Measurements from ENCODE around the gene GPALPP1.
A peak's percentile ranks its signal among the peaks of the same experiment; 100 is the strongest.
"Not testable (repeated sequence)": the region's sequence is repeated elsewhere in the genome, so short reads cannot be mapped to it uniquely, and the experiment has no call there.

GPALPP1 gene, protein sequence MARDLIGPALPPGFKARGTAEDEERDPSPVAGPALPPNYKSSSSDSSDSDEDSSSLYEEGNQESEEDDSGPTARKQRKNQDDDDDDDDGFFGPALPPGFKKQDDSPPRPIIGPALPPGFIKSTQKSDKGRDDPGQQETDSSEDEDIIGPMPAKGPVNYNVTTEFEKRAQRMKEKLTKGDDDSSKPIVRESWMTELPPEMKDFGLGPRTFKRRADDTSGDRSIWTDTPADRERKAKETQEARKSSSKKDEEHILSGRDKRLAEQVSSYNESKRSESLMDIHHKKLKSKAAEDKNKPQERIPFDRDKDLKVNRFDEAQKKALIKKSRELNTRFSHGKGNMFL

DNA sequence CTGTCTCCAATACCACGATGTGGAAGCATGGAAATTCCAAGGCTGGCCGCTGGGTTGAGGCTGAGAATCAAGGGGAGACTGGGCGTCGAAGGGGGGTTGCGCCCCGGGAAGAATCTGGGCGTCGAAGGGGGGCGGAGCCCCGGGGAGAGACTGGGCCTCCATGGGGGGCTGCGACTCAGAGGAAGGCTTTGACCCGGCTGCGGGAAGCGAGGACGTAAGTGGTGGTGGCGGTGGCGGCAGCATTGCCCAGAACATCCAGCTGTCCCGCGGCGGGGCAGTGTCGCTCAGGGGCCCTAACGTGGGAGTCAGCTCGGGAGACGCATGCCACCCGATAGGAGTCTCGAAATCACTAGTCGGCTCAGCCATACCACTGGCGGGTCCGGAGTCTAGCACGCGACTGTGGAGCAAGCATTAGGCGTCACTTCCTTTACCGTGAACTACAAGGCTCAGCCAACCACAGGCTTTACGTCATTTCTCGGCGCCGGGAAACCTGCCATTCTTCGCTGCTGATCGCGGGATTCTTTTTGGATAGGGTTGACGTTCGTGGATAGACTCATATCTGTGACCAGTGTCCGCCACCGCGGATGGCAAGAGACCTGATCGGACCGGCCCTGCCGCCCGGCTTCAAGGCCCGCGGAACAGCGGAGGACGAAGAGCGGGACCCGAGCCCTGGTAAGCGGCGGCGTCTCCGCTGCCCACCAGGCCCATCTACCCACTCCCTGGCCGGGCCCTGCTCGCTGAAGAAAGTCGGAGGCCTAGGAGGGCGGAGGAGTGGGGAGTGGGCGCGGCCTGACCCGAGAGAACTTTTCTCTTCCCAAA, at the start of gene GPALPP1, which contains the start of gene NUFIP1:
Gene GPALPP1 (plus strand): TSS at position 468 of the 819 bp plus-strand sequence. CDS start 117 bp downstream, at position 585.
Gene NUFIP1 (minus strand): TSS at position 401 of the 819 bp plus-strand sequence. CDS start 35 bp downstream, at position 366.
- peak; percentile 95 for DNase-seq

DNA sequence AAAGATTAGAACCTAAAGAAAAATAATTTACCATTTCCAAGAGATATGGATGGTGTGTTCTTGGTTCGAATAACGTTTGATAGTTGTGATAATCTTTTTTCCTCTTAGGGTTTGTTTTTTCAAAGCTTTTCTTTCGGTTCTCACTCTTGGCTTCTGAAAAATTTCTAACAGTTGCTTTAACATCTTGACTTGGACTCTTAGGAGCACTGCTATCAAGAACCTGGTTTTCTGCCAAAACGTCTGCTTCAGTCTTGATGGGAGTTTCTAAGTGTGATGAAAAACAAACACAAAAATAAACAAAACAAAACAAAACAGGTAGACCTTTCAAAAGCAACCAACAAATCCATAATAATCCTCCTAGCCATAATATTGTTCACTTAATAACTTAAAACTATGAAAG, 45.9 kb upstream of the GPALPP1 start:
- not testable (repeated sequence) for DNase-seq

DNA sequence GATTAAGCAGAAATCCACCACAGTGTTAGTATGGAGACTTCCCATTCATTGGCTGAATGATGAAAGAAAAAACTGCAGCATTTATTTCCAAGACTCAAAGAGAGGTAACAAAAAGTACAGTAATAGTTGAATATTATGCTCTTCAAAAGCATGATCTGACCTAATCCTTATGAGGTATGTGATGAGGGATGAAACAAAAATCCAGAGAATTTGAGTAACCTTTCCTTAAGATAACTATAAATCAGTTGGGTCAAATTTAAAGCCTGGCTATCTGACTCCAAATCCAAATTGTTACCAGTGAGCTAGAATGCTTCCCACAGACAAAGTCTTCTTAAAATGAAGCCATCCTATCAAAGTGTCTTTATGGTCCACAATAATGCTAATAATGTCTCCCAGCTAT, 38.2 kb upstream of the GPALPP1 start:
- DNase-seq: no peak

- DNase-seq: no peak
Measured at GRCh38 chr13:44952671-44953070, 36.7 kb upstream of the GPALPP1 start.

GRCh38 chr13:44954224-44954623, 35.1 kb upstream of the GPALPP1 start:
- DNase-seq: no peak

- DNase-seq: no peak
Measured at GRCh38 chr13:44955406-44955805, 33.9 kb upstream of the GPALPP1 start.

GRCh38 chr13:44961997-44962396, 27.3 kb upstream of the GPALPP1 start:
- DNase-seq: no peak

DNA sequence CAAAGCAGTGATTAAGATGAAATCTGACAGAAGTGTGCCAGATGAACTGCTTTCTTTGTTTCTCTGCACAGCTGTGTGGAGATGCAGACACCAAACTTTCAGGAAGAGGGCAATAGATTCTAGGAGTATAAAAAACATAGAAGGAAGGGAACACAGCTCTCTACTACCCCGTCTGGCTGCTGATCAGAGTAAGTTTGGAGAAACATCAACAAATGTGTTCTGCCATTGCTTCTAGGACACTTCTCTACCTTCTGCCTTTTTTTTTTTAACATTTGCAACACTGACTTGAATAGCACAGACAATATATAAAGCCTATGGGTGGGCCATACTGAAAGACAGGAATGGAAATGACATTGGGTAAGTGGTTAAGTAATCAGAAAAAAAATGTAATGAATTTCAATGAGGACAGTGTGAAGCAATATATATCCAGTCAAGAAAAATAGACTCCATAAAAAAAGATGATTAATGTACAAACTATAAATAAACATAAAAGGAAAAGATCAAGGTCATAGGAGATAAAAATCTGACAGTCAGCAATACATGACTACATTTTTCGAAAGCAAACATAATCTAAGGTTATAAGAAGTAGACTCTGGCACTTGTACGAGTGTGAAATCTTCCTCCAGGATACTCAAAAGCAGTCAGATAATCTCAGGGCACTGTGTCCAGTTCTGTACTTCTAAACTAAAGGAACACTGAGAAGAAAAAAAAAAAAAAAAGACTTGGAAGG, 21.5 kb upstream of the GPALPP1 start:
- no peak for DNase-seq

DNA sequence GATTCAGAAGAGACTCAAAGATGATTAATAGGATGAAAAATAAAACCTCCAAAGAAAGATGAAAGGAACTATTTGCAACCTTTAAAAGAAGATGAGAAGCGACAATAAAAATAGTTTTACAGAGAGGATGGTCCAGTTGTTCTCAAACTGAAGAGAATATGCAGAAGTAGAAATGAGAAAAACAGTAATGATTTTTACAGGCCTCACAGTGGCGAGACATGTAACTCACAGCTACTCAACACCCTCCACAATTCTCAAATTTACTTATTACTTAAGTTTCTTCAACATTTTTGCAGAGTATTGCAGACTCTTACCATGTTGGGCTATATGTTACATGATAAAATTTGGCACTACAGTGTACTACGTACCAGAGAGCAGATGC, 20.9 kb upstream of the GPALPP1 start:
- no peak for DNase-seq

GRCh38 chr13:44969551-44970484, 19.5 kb upstream of the GPALPP1 start:
- no peak for DNase-seq

- no peak for DNase-seq
Measured at GRCh38 chr13:44971656-44972595, 17.4 kb upstream of the GPALPP1 start.

- no peak for DNase-seq
Measured at GRCh38 chr13:44972956-44973581, 16.3 kb upstream of the GPALPP1 start.

- no peak for DNase-seq
Measured at GRCh38 chr13:44974056-44974793, 15.1 kb upstream of the GPALPP1 start.

DNA sequence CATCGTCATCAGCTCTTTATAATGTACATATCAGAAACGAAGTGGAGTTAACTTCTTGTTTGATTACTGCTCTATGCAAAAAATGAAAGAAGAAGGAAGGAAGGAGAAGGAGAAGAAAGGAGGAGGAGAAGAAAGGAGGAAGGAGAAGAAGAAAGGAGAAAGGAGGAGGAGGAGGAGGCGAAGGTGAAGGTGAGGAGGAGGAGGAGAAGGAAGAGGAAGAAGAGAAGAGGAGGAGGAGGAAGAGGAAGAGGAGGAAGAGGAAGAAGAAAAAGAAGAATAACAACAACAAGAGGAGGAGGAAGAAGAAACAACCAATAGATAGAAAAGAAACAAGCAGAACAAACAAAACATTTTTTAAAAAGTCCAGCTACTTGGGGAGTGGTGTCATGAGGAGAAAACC, 13.1 kb upstream of the GPALPP1 start:
- DNase-seq: no peak

GRCh38 chr13:44976949-44977583, 12.3 kb upstream of the GPALPP1 start:
- DNase-seq: no peak

DNA sequence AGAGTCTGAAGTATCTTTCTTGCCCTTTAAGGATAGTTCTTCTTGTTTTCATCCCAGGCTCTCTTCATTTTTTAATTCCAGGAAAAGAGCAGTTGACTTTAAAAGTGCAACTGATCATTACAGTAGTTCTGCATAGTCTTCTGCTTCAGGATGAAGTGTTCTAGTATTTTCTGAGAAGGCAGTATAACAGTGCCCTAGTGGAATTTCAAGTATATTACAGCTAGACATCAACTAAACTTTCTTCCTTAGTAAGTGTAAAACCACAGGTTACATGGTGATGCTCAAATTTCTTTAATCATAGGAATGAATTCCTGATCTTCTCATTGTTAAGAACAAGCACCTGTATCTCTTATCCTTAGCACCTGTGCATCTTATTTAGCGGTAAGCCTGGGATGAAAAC, 11.0 kb upstream of the GPALPP1 start:
- DNase-seq: no peak

- DNase-seq: no peak
Measured at GRCh38 chr13:44989941-44990340, 603 bp downstream of the GPALPP1 start.

- no peak for DNase-seq
Measured at GRCh38 chr13:45003417-45003816, 14.1 kb downstream of the GPALPP1 start.

DNA sequence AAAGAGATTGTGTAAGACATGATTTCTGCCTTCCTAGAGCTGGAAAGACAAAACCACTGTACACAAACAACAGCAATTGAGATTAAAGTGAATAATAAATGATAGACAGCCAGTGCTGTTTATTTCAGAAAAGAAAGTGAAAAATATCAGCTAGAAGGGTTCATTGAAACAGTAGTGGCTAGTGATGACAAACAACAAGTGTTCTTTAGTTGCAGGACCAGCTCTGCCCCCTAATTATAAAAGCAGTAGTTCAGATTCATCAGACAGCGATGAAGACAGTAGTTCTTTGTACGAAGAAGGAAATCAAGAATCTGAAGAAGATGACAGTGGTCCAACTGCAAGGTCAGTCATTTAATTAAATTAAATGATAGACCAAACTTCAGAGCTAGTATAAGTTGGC, 14.8 kb downstream of the GPALPP1 start:
- DNase-seq: no peak

Measured in stimulated activated CD4-positive, alpha-beta T cell treated with anti-CD3 and anti-CD28 coated beads, Interleukin-1b, Interleukin-23, amount 100 ng/mL, for 48 hours (primary cell).